HUDEP-2 (cell line): ENCODE data around the gene LRMDA.

Experiments used
- DNase-seq, 76 experiments: peaks; one replicate each; lab custom pipeline; 2025; ENCODE audit not compliant: unreplicated experiment in 76 of 76; lab: John Stamatoyannopoulos, UW

LRMDA gene

DNA sequence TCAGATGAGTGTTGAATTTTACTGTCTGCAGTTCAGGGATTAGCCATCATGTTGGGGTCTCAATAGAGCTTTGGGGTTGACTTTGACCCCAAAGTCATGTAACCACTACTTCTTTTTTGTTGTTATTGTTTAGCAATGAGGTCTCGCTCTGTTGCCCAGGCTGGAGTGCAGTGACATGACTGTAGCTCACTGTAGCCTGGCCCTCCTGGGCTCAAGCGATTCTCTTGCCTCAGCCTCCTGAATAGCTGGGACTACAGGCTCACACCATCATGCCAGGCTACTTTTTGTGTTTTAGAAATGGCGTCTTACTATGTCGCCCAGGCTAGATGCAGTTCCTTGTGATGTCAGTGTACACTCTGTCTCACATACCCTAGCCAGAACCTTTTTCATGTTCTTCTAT, 598.4 kb downstream of the LRMDA start:
- DNase-seq, result no peak

DNA sequence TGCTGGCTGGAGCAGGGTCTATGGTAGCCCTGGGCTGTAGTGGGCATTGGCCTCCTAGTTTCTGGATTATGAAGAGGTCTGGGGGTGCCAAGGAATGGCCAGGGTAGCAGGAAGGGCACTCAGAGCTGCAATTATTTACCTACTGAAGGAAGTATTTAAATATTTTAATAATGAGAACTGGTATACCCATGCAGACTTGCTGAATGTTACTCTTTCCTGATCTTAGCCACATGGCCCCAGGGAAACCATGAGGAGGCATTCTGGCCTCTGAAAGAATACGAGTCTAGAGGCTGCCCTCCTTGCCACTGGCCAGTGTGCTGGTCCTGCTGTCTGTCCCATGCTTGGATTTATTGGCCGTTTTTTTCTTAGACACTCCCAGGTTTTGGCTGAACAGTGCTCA, 599.7 kb downstream of the LRMDA start:
- DNase-seq, result no peak

DNA sequence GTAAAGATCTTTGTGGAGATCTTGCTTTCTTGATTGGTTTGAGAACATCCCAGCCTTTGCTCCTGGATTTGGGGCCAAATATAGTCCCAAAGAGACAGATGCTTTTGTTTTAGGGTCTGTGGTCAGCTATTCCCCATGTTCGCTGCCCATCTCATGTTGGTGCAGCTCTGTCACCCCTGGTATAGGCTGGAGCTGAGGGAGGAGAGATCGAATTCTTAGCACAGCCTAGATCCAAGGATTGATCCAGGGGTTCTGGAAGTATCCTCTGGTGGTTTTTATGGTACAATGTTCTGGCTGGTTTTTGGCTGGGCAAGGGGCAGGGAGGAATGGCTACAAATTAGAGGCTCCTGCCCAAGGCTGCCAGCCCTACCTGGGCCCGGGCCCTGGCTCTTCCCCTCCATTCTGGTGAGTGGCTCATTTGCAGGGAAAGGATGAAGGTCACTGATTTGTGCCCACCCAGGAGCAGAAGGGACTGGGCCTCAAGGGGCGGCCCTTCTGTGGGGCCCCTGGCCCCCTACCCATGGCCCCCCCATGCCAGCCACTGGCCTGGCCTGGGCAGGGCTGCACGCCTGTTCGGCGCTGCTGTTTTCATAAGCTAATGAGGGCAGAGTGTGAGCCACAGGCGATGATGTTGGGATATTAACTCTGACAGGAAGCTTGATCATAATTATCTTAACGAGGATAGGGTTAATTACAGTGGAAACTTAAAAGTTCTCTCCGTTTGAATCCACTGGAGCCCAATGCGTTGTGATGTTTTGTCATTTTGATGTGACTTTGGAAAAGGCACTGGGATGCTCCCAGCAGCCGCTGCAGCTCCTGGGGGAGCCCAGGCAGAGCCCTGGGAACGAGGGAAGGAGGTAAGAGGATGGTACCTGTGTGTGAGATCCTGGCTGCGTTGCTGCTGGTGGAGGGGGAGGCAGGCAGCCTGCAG, 600.6 kb downstream of the LRMDA start:
- no peak for DNase-seq

DNA sequence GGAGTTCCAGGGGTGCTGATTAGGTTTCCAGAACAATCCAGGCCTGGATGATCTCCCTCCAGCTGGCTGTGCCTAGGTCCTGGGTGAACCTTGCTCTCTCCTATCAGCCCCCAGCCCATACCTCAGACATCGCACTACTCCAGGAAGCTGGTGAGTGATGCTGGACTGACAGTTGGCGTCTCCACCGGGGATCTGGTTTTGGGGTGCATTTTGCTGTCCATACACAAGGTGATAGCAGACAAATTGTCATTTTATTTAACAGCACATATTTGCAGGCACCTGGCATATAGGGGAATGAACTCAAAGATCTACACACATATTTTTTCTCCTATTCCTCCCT, 601.2 kb downstream of the LRMDA start:
- no peak for DNase-seq

DNA sequence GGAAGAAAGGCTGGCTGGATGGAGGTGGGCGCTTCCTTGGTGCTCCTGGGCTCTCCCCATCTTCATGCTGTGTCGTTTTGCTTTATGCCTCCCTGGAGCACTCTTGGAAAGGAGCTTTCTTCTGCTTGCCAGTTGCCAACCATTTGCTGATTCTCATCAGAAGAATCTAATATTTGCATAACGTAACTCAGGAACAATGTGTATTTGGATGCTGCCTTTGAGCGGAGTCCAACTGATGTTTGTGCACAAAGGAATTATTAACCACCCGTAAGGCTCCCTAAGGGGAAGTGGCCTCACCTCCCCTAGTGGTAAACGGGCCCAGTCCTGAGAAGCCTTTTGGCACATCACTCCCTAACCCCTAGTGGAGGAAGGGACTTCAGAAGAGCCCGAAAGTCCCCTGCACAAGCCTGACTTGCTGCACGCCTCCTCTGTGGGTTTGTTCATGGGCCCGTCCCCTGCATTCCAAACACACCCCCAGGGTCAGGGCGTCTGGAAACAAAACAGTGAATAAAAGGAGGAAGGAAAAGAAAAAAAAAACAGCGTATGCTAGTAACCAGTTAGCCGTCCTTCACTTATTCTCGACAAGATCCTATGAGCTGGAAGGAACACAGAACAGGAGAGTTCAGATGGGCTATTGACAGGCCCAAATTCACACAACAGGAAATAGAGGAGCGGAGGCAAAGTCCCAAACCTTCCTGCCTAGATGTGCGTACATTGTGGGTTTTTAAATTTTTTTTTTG, 602.2 kb downstream of the LRMDA start:
- no peak for DNase-seq

DNA sequence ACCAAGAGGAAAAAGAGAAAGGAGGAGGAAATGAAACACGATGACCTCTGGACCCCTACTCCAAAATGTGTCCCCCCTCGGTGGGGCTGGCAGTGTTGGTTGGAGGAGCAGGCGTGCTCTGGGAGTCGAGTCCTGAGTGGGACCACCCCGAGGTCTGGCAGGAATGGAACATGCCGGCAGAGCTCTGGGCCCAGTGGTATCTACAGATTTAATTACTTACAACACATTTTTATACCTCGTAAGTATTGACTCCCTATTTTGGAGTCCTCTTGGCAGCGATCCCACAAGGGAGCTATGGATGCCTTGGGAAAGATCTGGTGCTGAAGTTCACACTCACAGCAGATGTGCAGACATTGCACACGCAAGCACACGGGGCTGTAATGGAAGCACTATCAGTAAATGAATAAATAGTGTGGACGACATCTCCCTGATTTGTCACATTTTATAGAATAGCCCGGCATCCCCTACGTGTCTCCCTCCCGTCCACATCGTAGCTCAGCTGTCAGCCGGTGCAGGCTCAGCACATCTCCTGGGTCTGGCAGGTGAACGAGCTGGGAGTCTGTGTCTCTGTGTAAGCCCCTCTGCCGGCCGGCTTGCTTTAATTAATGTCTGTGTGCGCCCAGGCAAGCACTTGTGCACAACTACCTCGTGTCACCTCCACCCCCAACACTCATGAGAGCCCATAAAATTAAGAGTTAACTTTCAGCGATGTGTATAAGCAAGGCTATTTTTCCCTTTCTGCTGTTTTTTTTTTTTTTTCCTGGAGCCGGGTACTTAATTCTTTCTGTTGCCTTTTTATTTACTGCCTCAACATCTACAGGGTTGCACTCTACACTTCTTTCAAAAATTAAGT, 603.2 kb downstream of the LRMDA start:
- no peak for DNase-seq

DNA sequence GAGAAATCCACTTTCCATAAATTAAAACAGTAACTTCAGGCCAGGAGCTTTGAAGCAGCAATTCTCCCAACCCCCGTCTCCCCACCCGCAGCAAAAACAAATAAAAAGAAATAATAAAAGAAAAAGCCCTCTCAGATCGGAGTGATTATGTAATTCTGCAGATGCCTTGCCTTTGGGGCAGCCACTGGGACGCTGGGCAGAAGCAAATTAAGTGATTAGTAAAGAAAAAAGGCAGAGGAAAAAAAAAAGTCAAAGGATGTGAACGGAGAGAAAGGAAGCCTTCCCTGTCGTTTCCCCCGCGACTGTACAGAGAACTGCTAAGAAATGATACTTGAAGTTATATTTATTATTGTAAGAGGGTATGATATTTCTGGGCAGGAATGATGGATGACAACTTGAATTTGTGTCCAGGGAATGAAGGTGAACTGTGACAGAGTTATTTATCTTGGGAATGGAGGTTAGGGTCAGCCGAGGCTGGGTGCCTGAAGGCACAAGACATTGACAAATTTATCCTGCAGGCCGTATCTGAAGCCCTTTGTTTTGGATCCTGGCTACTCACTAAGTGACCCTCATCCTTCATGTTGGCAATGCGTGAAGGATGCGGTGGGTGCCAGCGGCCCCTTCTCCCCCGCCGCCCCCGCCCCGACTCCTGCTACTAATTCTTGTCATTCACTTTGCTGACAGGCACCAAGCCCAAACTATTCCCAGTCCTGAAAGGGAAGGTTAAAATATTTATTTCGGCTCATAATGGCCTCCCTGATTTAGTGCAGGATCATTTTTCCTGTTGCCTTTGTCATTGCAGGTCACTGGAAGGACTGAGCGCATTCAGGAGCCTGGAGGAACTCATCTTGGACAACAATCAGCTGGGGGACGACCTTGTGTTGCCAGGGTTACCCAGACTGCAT, 604.0 kb downstream of the LRMDA start:
- no peak for DNase-seq

DNA sequence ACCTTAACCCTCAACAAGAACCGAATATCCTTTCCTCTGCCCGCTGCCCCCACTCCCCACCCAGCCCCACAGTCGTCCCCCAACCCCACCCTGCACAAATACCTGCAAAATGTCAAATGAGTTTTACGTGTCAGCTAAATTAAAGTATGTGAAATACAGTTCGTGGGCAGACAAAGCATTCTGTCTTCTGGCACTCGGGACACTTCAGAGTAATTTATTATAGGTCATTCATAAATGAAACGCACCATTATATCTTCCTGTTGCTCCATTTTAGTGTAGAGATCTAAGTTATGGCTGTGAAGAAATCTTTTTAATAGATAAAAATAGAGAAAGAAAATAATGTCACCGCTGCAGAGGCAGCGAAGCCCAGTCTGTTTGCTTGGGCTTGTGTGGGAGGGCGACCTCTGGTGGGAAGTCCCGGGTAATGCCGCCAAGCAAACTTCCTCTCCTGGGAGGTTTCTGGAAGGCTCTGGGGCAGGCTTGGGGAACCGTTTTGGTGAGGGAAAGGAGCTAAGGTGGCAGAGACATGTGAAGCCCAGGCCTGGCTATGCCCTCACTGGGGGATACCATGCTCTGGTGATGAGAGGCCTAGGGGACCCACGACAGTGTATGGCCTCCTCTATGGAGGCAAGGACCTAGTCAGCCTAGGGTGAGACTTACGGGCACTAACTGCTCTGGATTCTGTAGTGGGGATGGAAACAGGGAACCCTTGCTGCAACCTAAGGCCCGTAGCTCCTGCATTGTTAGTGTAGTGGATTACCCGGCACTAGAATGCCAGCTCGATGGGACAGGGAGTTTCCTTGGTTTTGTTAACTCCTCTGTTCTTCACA, 604.9 kb downstream of the LRMDA start:
- DNase-seq, result peak in 46 of 76 experiments; percentile 0 to 51 (median 20)

DNA sequence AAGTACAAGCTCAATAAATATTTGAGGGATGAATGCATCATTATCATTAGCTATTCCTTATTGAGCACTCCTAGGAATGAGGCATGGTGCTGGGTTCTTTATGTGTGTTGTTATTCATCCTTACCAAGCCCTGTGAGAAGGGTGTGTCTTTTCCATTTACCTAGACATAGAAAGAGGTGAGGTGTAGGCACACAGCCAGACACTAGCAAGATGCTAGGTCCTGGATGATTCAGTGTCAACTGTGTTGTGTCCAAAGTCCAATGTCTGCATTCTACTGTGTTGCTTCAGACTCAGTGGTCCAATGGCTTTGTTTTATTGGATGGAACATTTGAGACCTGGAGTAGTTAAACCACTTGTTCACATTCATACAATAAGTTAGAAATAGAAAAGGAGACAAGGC, 605.5 kb downstream of the LRMDA start:
- no peak for DNase-seq

DNA sequence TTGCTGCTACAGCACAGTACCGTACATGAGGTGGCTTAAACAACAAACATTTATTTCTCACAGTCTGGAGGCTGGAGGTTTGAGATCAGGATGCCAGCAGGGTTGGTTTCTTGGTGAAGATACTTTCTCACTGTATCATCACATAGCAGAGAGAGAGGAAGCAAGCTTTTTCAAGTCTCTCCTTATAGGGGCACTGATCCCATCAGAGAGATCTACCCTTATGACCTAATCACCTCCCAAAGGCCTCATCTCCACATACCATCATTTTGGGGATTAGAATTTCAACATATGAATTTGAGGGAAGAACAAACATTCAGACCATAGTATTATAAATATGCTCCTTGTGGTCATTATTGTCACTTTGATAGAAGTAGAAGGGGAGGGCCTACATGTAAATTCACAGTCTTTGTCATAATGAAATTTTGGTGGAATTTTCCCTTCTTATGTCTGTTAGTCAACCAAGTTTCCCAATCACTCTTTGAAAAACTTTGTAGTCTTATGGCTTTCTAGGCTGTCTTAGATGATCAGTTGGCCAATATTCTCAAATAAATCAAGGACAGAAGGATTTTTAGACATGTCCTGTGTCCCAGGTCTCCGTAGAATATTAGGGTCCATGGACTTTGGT, 606.2 kb downstream of the LRMDA start:
- no peak for DNase-seq

DNA sequence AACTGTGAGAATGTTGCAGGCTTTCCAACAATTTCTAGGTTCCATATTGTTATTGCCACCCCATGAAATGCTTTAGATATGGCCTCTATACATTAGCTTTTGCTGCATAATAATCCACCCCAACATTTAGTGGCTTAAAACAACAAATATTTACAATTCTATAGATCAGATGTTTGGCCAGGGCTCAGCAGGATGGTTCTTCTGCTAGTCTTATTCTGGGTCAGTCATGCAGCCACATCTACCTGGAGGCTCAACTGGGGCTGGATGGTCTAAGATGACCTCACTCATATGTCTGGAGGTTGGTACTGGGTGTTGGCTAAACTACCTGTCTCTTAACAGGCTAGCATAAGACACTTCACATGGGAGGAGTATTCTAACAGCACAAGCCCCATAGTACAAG, 607.3 kb downstream of the LRMDA start:
- no peak for DNase-seq

DNA sequence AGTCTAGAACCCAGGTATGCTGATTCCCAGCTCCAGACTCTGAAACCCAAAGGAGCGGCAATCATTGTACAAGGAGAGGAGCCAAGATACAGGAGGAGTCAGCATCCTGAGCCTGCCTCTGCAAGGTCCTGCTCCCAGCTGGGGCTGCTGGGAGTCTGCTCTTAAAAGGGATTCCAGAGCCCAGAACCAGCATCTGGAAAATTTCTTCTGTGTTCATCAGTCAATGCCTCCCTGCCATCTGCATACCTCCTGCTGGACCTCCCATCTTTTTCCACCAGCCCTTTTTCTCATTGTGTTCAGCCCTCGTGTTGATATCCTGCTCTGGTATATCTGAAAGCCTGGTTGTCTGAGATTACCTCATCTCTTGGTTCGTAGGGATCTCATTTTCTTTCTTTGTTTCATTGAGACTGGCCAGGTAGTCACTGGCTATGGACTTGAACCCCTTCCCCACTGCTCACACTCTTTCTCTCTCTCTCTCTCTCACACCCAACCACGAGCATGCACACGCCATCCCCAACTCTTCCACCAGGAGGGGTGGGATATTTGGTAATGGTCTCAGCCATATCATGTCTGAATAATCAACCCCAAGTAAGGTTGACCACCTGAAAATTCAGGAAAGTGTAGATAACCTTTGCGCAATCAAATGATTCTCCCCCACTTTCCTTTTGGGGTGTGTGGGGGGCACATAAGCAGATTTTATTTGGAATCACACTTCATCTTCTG, 608.8 kb downstream of the LRMDA start:
- DNase-seq, result no peak

DNA sequence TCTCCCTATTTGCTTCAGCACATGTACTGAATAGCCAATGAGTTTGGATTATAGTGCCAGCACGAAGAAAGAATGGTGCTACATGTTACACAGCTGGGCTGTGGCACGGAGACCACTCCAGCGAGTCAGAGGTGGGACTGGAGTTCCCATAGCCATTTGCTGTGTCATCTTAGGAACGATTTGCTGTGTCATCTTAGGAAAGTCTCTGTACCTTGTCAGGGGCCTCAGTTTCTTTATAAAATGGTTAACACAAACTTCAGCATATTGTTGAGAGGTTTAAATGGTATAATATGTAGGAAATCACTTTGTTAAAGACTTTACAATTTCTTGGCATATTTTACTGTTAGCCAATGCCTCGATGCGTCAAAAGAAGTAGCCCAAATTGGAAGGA, 609.4 kb downstream of the LRMDA start:
- DNase-seq, result no peak

DNA sequence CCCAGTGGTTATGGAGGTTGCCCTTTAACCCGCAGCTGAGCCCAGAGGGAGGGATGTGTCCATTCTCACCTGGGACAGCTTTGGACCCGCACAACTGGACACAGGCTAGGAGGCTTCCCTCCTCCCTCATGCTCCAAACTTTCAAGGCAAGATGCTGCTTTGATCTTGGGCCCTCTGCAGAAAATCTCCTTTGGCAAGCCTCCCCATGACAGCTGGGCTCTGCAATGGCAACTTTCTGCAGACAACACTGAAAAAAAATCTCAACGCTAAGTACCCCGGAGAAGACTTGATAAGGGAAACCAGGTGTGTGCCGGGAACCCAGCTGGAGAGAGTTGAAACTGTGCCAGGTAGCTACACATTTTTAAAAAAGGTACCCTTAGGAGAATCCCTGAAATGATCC, 610.1 kb downstream of the LRMDA start:
- no peak for DNase-seq

DNA sequence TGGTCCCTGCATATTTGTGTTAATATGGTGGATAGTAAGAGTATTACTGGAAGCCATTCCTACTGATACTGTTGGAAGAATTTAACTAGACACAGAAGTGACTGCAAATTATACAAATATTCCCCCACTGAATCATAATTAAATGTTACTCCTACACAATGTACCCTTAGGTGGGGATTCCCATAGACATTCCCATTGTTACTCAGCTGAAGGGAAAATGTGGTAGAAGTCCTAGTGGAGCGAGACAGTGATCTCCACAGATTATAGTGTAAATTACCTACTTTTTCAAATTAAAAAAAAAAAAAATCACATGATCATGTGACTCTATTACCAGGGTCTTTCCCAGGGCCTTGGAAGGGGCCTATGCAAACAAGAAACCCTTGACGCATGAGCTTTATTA, 611.8 kb downstream of the LRMDA start:
- no peak for DNase-seq

DNA sequence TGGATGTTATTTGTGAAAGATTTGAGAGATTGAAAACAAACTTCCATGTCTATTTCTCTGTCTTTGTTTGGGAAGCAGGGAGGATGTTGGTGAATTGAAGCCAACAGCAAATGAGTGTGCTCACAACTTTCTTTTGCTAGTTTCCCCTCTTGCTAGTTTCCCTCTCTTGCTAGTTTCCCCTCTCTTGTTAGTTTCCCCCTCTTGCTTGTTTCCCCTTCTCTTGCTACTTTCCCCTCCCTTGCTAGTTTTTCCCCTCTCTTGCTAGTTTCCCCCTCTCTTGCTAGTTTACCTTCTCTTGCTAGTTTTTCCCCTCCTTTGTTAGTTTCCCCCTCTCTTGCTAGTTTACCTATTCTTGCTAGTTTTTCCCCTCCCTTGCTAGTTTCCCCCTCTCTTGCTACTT, 613.3 kb downstream of the LRMDA start:
- no peak for DNase-seq

DNA sequence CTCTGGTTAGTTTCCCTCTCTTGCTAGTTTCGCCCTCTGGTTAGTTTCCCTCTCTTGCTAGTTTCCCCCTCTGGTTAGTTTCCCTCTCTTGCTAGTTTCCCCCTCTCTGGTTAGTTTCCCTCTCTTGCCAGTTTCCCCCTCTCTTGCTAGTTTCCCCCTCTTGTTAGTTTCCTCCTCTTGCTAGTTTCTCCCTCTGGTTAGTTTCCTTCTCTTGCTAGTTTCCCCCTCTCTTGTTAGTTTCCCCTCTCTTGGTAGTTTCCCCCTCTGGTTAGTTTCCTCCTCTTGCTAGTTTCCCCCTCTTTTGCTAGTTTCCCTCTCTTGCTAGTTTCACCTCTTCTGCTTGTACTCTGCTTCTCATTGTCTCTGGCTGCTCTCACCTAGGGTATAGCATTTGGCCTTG, 613.8 kb downstream of the LRMDA start:
- no peak for DNase-seq

DNA sequence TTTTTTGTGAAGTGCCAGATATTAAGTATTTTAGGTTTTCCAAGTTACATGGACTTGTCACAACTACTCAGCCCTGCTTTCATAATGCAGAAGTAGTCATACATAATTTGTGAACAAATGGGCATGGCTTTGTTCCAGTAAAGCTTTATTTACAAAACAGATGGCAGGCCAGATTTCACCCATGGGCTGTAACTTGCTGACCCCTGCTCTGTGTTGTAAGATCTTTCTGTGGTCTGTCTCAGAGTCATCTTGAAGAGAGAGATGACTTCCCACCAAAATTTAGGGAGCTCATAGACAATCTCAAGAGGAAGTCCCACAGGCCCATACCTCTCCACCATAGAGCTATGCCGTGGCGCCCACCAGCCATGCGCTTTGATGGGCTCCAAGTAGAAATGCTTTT, 616.1 kb downstream of the LRMDA start:
- DNase-seq, result no peak
